Sigmoid colon (tissue), 3 donors: ENCODE measurements around the gene DIS3L2.

Source experiments
- POLR2A ChIP-seq, 2 donors: fragments of 450-650 bp; IDR thresholded peaks; one replicate each; pipeline ENCODE4 v1.6.1; 2016; ENCODE audit warnings: antibody characterized with exemption in 2 of 2, mild to moderate bottlenecking in 2 of 2, moderate library complexity in 2 of 2
- TF ChIP-seq, protein P1 (sequence below), 4 experiments: fragments of 450-650 bp in 3 of 4; fragments of 200-600 bp in 1 of 4; IDR thresholded peaks; one replicate each; pipeline ENCODE4 v1.5.1; 2016 to 2019; ENCODE audit warnings: antibody characterized with exemption in 4 of 4, mild to moderate bottlenecking in 3 of 4, moderate library complexity in 2 of 4

DNA sequence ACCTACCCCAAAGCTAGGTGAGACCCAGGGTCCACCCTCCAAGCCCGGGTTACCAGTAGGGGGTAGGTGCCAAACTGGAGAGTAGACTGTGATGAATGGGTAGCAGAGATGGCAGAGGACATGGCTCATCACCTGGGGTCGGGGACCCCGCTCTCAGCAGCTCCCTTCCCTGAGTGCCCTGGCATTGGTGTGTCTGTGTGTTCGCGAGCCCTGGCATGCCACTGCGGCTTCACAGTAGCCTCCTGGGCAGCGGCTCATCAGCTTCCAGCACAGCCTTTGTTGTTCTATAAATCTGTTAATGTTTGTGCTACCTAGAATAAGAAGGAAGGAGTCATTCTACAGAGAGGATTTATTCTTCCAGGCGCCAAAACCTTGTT lies 354.4 kb downstream of the DIS3L2 start:
- no peak for TF ChIP-seq POLR2A (IDR thresholded peaks at IDR 0.05)
- TF ChIP-seq, protein P1, sequence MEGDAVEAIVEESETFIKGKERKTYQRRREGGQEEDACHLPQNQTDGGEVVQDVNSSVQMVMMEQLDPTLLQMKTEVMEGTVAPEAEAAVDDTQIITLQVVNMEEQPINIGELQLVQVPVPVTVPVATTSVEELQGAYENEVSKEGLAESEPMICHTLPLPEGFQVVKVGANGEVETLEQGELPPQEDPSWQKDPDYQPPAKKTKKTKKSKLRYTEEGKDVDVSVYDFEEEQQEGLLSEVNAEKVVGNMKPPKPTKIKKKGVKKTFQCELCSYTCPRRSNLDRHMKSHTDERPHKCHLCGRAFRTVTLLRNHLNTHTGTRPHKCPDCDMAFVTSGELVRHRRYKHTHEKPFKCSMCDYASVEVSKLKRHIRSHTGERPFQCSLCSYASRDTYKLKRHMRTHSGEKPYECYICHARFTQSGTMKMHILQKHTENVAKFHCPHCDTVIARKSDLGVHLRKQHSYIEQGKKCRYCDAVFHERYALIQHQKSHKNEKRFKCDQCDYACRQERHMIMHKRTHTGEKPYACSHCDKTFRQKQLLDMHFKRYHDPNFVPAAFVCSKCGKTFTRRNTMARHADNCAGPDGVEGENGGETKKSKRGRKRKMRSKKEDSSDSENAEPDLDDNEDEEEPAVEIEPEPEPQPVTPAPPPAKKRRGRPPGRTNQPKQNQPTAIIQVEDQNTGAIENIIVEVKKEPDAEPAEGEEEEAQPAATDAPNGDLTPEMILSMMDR (IDR thresholded peaks at IDR 0.05) = no peak
